NB4 (cell line): ENCODE measurements around the gene HDAC4.
A peak's percentile ranks its signal among the peaks of the same experiment; 100 is the strongest.

Experiments used
- DNase-seq: peaks from one replicate; pipeline ENCODE4 v3.0.0; 2010; ENCODE audit warnings: low read depth
- H3K4me3 ChIP-seq: one replicate; pipeline ENCODE4 v1.5.1; 2011; ENCODE audit warnings: mild to moderate bottlenecking, low read depth, low read length, moderate library complexity
- MYC ChIP-seq: IDR thresholded peaks from 2 replicates; pipeline ENCODE4 v1.6.1; 2011; ENCODE audit warnings: low read depth, low read length
- POLR2A ChIP-seq: IDR thresholded peaks from 2 replicates; pipeline ENCODE4 v1.6.1; 2011; ENCODE audit warnings: mild to moderate bottlenecking; ENCODE audit not compliant: insufficient read length; ENCODE audit errors: extremely low read depth
- TF ChIP-seq, protein P1 (sequence below): IDR thresholded peaks from one replicate; pipeline ENCODE4 v1.5.1; 2012; ENCODE audit warnings: low read depth, low read length
- TF ChIP-seq, protein P2 (sequence below): IDR thresholded peaks from 2 replicates; pipeline ENCODE4 v1.6.1; 2011; ENCODE audit warnings: low read depth, low read length

The HDAC4 gene

DNA sequence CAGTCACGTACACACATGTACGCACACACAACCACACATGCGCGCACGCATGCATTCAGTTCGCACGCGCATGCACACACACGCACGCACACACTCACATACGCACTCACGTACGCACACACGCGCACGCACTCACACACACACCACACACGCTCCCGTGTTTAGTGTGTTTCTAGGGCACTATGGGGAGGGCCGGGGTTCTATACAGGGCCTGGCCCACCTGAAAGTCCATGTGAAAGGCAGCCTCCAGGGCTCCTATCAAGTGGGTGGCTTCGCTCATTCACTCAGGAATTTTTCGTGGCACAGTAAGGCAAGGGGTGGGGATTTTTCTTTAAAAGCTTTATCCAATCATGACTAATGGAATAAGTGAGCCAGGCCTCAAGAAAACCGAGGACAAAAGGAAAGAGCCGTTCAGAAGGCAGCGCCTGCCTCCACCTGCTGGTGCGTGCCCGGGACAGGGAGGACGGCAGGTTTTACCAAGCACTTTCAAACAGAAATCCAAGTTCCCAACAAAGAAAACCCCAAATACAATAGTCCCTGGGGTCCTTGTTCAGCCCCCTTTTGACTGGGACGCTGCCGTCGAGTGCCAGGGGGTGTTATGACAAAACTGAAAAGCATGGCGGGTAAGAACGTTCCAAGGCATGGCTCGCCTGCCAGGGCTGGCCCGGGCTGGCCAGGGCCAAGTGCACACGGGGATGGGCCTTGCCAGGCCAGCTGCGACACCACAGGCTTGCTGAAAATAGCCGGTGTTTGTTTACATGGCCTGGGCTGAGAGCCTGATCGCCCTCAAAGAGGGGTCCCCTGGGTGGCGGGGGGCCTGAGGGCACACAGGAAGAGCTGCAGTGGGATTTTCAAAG is 110.0 kb downstream of the HDAC4 start:
- DNase-seq = no peak
- TF ChIP-seq, protein P1, sequence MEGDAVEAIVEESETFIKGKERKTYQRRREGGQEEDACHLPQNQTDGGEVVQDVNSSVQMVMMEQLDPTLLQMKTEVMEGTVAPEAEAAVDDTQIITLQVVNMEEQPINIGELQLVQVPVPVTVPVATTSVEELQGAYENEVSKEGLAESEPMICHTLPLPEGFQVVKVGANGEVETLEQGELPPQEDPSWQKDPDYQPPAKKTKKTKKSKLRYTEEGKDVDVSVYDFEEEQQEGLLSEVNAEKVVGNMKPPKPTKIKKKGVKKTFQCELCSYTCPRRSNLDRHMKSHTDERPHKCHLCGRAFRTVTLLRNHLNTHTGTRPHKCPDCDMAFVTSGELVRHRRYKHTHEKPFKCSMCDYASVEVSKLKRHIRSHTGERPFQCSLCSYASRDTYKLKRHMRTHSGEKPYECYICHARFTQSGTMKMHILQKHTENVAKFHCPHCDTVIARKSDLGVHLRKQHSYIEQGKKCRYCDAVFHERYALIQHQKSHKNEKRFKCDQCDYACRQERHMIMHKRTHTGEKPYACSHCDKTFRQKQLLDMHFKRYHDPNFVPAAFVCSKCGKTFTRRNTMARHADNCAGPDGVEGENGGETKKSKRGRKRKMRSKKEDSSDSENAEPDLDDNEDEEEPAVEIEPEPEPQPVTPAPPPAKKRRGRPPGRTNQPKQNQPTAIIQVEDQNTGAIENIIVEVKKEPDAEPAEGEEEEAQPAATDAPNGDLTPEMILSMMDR = no peak
- TF ChIP-seq, protein P2, sequence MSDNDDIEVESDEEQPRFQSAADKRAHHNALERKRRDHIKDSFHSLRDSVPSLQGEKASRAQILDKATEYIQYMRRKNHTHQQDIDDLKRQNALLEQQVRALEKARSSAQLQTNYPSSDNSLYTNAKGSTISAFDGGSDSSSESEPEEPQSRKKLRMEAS = no peak
- TF ChIP-seq MYC (no peak), POLR2A (no peak)
- no peak overlapping the region for H3K4me3 ChIP-seq

DNA sequence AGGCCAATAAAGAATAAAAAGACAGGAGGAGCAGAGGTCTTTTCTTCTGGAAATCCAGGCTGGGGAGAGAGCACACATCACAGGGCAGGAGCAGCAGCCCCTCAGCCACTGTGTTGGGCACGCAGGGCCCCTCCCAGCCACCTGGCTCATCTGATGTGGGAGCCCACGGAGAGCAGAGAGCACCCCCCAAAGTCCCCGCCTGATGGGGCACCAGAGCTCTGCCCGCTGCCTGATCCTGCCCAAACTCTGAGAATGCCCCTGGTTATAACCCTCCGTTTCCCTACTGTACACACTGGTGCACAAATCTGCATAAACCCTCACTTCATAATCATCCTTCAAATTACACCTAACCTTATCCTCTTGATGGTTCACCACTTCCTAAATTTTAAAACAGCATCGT is 111.3 kb downstream of the HDAC4 start:
- TF ChIP-seq POLR2A (no peak), MYC (no peak)
- TF ChIP-seq, protein P1 = no peak
- TF ChIP-seq, protein P2 = no peak
- DNase-seq = no peak
- H3K4me3 ChIP-seq = no peak overlapping the region

DNA sequence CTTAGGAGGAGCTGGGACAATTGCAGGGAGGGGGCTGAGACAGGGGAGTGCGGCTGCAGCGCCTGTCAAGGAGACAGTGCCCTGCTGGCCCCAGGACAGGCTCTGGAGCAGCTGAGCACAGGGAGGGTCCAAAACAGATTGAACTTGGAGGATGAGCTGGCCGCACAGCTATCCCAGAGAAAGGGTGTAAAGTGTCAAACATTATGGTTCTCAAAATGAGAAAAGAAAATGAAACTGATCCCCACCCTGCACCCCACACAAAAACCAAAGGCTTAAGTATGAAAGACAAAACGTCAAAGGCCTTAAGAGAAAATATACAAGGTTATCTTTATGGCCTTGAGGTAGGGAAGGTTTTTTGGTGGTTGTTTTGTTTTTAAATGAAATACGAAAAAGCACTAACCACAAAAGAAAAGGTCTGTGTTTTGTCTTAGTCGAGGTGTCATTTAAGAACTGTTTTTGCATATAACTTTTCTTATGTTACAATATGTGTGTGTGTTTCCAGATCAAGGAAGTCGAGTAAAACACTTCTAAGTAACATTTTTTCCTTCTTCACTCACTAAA is 111.8 kb downstream of the HDAC4 start:
- no peak overlapping the region for H3K4me3 ChIP-seq
- TF ChIP-seq, protein P2 = no peak
- TF ChIP-seq POLR2A = no peak
- TF ChIP-seq MYC = no peak
- no peak for DNase-seq

DNA sequence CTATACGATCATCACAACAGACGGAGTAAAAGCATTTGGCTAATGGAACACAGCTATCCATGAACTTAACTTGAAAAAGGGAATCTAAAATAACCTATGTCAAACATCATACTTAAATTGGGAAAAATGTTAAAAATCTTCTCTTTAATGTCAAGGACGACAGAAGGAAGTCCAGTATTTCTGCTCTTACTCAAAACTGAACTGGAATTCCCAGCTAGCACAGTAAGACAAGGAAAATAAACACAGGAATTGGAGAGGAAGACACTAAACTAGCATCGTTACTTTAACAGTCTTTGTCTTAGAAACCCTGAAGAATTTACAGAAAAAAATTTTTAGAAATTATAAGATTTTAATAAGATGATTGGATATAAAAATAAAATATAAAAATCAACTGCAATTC is 112.6 kb downstream of the HDAC4 start:
- no peak for DNase-seq
- no peak overlapping the region for H3K4me3 ChIP-seq
- TF ChIP-seq POLR2A (no peak), MYC (no peak)
- TF ChIP-seq, protein P1 = no peak
- TF ChIP-seq, protein P2 = no peak

DNA sequence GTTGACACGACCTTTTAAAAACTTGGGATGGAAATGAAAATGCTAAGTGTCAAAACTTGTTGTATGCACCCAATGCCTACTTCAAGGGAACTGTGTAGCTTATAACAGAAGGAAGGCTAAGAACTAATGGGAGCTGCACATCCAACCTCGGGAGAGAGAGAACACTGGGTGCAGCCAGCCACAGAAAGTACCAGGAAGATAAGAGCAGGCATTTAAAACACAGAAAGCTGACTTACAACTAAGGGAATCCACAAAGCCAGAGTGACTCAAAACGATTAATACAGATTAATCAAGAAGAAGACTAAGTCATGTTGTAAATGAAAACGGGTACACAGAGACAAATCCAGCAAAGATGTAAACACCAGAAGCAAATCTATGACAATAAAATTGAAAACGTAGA is 113.4 kb downstream of the HDAC4 start:
- H3K4me3 ChIP-seq = no peak overlapping the region
- DNase-seq = no peak
- TF ChIP-seq MYC = no peak

DNA sequence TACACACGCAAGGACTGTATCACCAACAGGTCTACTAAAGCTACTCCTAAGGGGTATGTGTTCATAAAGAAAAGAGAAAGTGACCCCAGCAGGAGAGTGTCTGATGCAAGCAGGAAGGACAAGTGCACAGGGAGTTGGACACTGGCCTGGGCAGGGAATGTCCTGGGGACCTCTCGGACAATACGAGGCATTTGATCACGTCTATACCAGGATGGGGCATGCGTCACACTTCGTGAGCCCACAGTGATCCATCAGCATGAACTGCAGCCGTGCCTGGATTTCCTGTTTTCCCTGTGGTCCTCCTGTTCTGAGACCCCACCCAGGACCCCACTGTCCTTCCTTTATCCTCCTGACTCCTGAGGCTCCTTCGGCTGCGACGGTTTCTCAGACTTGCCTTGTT is 113.9 kb downstream of the HDAC4 start:
- no peak for DNase-seq
- H3K4me3 ChIP-seq = no peak overlapping the region
- TF ChIP-seq MYC (no peak), POLR2A (no peak)
- TF ChIP-seq, protein P1 = no peak
- TF ChIP-seq, protein P2 = no peak

DNA sequence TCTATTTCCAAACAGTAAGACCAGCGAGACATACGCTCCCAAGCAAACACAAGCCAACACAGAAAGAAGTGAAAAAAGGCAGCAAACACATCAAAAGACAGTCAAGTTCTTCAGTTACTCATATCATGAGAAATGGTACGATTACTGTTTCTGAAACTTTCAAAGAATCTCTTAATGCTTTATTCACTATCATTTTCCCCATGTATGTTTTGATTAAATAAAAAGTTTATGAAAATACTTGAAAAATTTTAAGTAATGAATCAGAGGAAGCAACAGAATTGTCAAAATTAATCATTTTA is 114.9 kb downstream of the HDAC4 start:
- no peak for DNase-seq
- TF ChIP-seq MYC (no peak), POLR2A (no peak)
- TF ChIP-seq, protein P2 = no peak
- TF ChIP-seq, protein P1 = no peak
- peak overlapping the region; percentile 44 for H3K4me3 ChIP-seq
